ENCODE measurements around the gene PPL.

PPL gene

GRCh38 chr16:4868026-4868425 is 68.9 kb downstream of the PPL start:
- DNase-seq (no peak), ATAC-seq (ENCODE audit: insufficient read depth, low read depth) (no peak)
- Histone ChIP-seq H3K4me2 (ENCODE audit: insufficient read depth, low read length) (no peak overlapping the region), H3K27ac (ENCODE audit: low read length) (no peak overlapping the region), H3K79me2 (ENCODE audit: insufficient read depth, low read length) (peaks cover 60% of the 10 kb centered on the region), H3K9me3 (ENCODE audit: insufficient read depth, low read length, severe bottlenecking) (no peaks in the 10 kb centered on the region), H2AFZ (ENCODE audit: low read depth, low read length) (no peak overlapping the region), H3K4me1 (ENCODE audit: insufficient read depth, low read length) (no peaks in the 10 kb centered on the region), H3K36me3 (ENCODE audit: insufficient read depth, low read length) (peaks cover 77% of the 10 kb centered on the region), H3K27me3 (ENCODE audit: insufficient read depth, low read length, poor library complexity) (no peaks in the 10 kb centered on the region), H4K20me1 (ENCODE audit: insufficient read depth, low read length) (peaks cover 54% of the 10 kb centered on the region), H3K9ac (ENCODE audit: low read depth, low read length) (no peak overlapping the region), H3K4me3 (ENCODE audit: low read depth in 1 of 2, low read length in 2 of 2) (no peak overlapping the region)
- TF ChIP-seq EZH2 (IDR thresholded peaks at IDR 0.05; ENCODE audit: borderline replicate concordance, low read depth, low read length, severe bottlenecking): no peak
- TF ChIP-seq CTCF (IDR thresholded peaks at IDR 0.05; ENCODE audit: borderline replicate concordance, extremely low read depth, low read length, poor library complexity, severe bottlenecking): no peak

- ATAC-seq (ENCODE audit: insufficient read depth, low read depth) (no peak), DNase-seq (no peak)
- no peaks in the 10 kb centered on the region for H3K9me3 ChIP-seq (ENCODE audit: insufficient read depth, low read length, severe bottlenecking)
- no peak overlapping the region for H3K27ac ChIP-seq (ENCODE audit: low read length)
- H2AFZ ChIP-seq (ENCODE audit: low read depth, low read length): no peak overlapping the region
- H3K9ac ChIP-seq (ENCODE audit: low read depth, low read length): no peak overlapping the region
- H3K4me1 ChIP-seq (ENCODE audit: insufficient read depth, low read length): no peaks in the 10 kb centered on the region
- peaks cover 57% of the 10 kb centered on the region for H4K20me1 ChIP-seq (ENCODE audit: insufficient read depth, low read length)
- no peaks in the 10 kb centered on the region for H3K27me3 ChIP-seq (ENCODE audit: insufficient read depth, low read length, poor library complexity)
- H3K36me3 ChIP-seq (ENCODE audit: insufficient read depth, low read length): peaks cover 79% of the 10 kb centered on the region
- TF ChIP-seq CTCF (IDR thresholded peaks at IDR 0.05; ENCODE audit: borderline replicate concordance, extremely low read depth, low read length, poor library complexity, severe bottlenecking): no peak
- no peak for TF ChIP-seq EZH2 (IDR thresholded peaks at IDR 0.05; ENCODE audit: borderline replicate concordance, low read depth, low read length, severe bottlenecking)
- H3K79me2 ChIP-seq (ENCODE audit: insufficient read depth, low read length): peaks cover 74% of the 10 kb centered on the region
- H3K4me3 ChIP-seq (ENCODE audit: low read depth in 1 of 2, low read length in 2 of 2): no peak overlapping the region
- no peak overlapping the region for H3K4me2 ChIP-seq (ENCODE audit: insufficient read depth, low read length)
These were observed 70.4 kb downstream of the PPL start for GRCh38 chr16:4866586-4866985.

- peaks cover 81% of the 10 kb centered on the region for H3K36me3 ChIP-seq (ENCODE audit: insufficient read depth, low read length)
- no peak overlapping the region for H3K4me3 ChIP-seq (ENCODE audit: low read depth in 1 of 2, low read length in 2 of 2)
- peaks cover 61% of the 10 kb centered on the region for H4K20me1 ChIP-seq (ENCODE audit: insufficient read depth, low read length)
- ATAC-seq (ENCODE audit: insufficient read depth, low read depth) (no peak), DNase-seq (no peak)
- TF ChIP-seq CTCF (IDR thresholded peaks at IDR 0.05; ENCODE audit: borderline replicate concordance, extremely low read depth, low read length, poor library complexity, severe bottlenecking) (no peak), EZH2 (IDR thresholded peaks at IDR 0.05; ENCODE audit: borderline replicate concordance, low read depth, low read length, severe bottlenecking) (no peak)
- H3K27me3 ChIP-seq (ENCODE audit: insufficient read depth, low read length, poor library complexity): no peaks in the 10 kb centered on the region
- H3K9me3 ChIP-seq (ENCODE audit: insufficient read depth, low read length, severe bottlenecking): no peaks in the 10 kb centered on the region
- H3K4me1 ChIP-seq (ENCODE audit: insufficient read depth, low read length): no peaks in the 10 kb centered on the region
- peaks cover 85% of the 10 kb centered on the region for H3K79me2 ChIP-seq (ENCODE audit: insufficient read depth, low read length)
- H2AFZ ChIP-seq (ENCODE audit: low read depth, low read length): no peak overlapping the region
- no peak overlapping the region for H3K27ac ChIP-seq (ENCODE audit: low read length)
- H3K4me2 ChIP-seq (ENCODE audit: insufficient read depth, low read length): no peak overlapping the region
- H3K9ac ChIP-seq (ENCODE audit: low read depth, low read length): no peak overlapping the region
These were observed 71.6 kb downstream of the PPL start for GRCh38 chr16:4865231-4865860.

Data from DND-41 (cell line).